Mesendoderm (in vitro differentiated cells): ENCODE results near the gene TUBB3.

Experiments used
- DNase-seq: peaks from one replicate; pipeline ENCODE4 v3.0.0; 2013
- H2AK5ac ChIP-seq: 2 replicates; pipeline ENCODE4 v1.6.1; 2013; ENCODE audit warnings: low read length, inconsistent platforms
- H2BK120ac ChIP-seq: 2 replicates; pipeline ENCODE4 v1.6.1; 2013; ENCODE audit warnings: low read depth, mild to moderate bottlenecking, low read length, moderate library complexity, mixed read lengths
- H2BK15ac ChIP-seq: replicated peaks from 2 replicates; pipeline ENCODE4 v1.6.1; 2013; ENCODE audit warnings: low read depth, mild to moderate bottlenecking, moderate library complexity
- H2BK5ac ChIP-seq: 2 replicates; pipeline ENCODE4 v1.6.1; 2013; ENCODE audit warnings: low read length, inconsistent platforms
- H3K18ac ChIP-seq: 2 replicates; pipeline ENCODE4 v1.6.1; 2013; ENCODE audit warnings: mild to moderate bottlenecking, low read length, mixed read lengths
- H3K23ac ChIP-seq: one replicate; pipeline ENCODE4 v1.6.1; 2013; ENCODE audit warnings: low read length
- H3K27ac ChIP-seq: 2 replicates; pipeline ENCODE4 v1.5.1; 2013; ENCODE audit warnings: low read depth, mild to moderate bottlenecking, inconsistent platforms, low read length, moderate library complexity
- H3K27me3 ChIP-seq: 2 replicates; pipeline ENCODE4 v1.6.1; 2013; ENCODE audit warnings: low read length, control low read depth, mild to moderate bottlenecking, inconsistent platforms; ENCODE audit not compliant: insufficient read depth, poor library complexity
- H3K36me3 ChIP-seq: 2 replicates; pipeline ENCODE4 v1.6.1; 2013; ENCODE audit warnings: low read length, inconsistent platforms; ENCODE audit not compliant: control insufficient read depth, insufficient read depth
- H3K4ac ChIP-seq: one replicate; pipeline ENCODE4 v1.6.1; 2013; ENCODE audit warnings: low read depth, mild to moderate bottlenecking, low read length, moderate library complexity
- H3K4me1 ChIP-seq: 2 replicates; pipeline ENCODE4 v1.6.1; 2013; ENCODE audit warnings: low read depth, low read length, inconsistent platforms; ENCODE audit not compliant: control insufficient read depth
- H3K4me2 ChIP-seq: 2 replicates; pipeline ENCODE4 v1.6.1; 2013; ENCODE audit warnings: low read length
- H3K4me3 ChIP-seq: 2 replicates; pipeline ENCODE4 v1.5.1; 2013; ENCODE audit warnings: mild to moderate bottlenecking, low read length
- H3K56ac ChIP-seq: one replicate; pipeline ENCODE4 v1.6.1; 2013; ENCODE audit warnings: low read length
- H3K79me1 ChIP-seq: 2 replicates; pipeline ENCODE4 v1.6.1; 2013; ENCODE audit warnings: low read length, inconsistent platforms
- H3K79me2 ChIP-seq: 2 replicates; pipeline ENCODE4 v1.6.1; 2013; ENCODE audit warnings: mild to moderate bottlenecking, low read length; ENCODE audit not compliant: control insufficient read depth, insufficient read depth
- H3K9ac ChIP-seq: 2 replicates; pipeline ENCODE4 v1.6.1; 2013; ENCODE audit warnings: low read length, inconsistent platforms
- H4K5ac ChIP-seq: one replicate; pipeline ENCODE4 v1.6.1; 2013; ENCODE audit warnings: low read length
- H4K8ac ChIP-seq: one replicate; pipeline ENCODE4 v1.6.1; 2013; ENCODE audit warnings: low read depth, mild to moderate bottlenecking, control low read depth, low read length, moderate library complexity
- WGBS: extraction: QIAGEN DNeasy Blood & Tissue Kit; methylation state at CpG from one replicate; pipeline ENCODE4 v1.1.7; 2013; ENCODE audit warnings: low lambda C conversion rate, missing lambda C conversion rate; ENCODE audit not compliant: insufficient coverage; ENCODE audit errors: extremely low coverage; 5-methylcytosine and 5-hydroxymethylcytosine counted together

Gene TUBB3

DNA sequence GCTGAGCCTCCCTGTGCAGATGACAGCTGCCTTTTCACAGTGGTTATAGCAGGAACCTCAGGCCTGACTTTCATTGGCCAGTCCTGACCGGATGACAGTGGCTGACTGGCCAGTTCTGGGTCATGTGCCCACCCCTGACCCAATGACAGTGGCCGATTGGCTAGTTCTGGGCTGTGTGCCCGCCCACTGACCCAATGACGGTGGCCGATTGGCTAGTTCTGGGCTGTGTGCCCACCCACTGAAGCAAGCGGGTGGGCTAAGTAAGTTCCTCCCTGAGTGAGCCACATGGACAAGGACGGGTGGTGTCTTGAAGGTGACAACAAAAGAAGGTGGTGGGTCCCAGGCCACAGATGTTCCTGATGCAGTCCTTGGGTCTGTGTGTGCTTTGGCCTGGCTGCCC lies 34.9 kb downstream of the TUBB3 start:
- H3K4ac ChIP-seq = no peak overlapping the region
- H3K27ac ChIP-seq = no peak overlapping the region
- peak; percentile 74 for DNase-seq
- no peak overlapping the region for H3K23ac ChIP-seq
- no CpG with 5 or more reads among the region's 7 CpGs for WGBS
- no peak overlapping the region for H2AK5ac ChIP-seq
- H4K5ac ChIP-seq = no peak overlapping the region
- H3K4me3 ChIP-seq = no peak overlapping the region
- no peak overlapping the region for H3K4me2 ChIP-seq
- peaks cover 1% of the 10 kb centered on the region for H3K36me3 ChIP-seq
- no peak overlapping the region for H3K9ac ChIP-seq
- no peak overlapping the region for H2BK120ac ChIP-seq
- H3K4me1 ChIP-seq = no peaks in the 10 kb centered on the region
- H4K8ac ChIP-seq = no peak overlapping the region
- H3K56ac ChIP-seq = no peak overlapping the region
- H3K18ac ChIP-seq = no peak overlapping the region
- H2BK15ac ChIP-seq = no peak overlapping the region
- H3K79me2 ChIP-seq = no peaks in the 10 kb centered on the region
- no peak overlapping the region for H2BK5ac ChIP-seq
- H3K27me3 ChIP-seq = no peaks in the 10 kb centered on the region
- H3K79me1 ChIP-seq = no peaks in the 10 kb centered on the region

DNA sequence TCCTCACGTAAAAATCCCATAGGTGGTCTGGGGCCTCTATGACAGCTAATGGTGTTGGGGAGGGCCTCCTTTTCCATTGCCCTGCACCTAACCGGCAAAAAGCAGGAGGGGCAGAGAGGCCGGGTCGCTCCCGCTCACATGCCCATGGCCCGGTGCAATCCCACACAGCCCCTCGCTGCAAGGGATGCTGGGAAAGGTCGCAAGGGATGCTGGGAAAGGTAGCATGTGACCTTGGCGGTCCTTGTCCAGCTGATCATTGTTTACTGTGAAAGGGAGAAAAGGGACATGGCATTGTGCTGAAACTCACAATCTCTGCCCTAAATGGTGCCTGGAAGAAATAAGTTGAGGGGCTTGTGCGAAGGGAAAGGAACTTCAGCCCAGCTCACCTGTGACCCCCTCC lies 35.5 kb downstream of the TUBB3 start:
- Histone ChIP-seq H3K9ac (no peak overlapping the region), H3K4me3 (no peak overlapping the region), H2BK5ac (no peak overlapping the region), H3K36me3 (peaks cover 1% of the 10 kb centered on the region), H4K8ac (no peak overlapping the region), H4K5ac (no peak overlapping the region), H3K4me1 (no peaks in the 10 kb centered on the region), H3K4me2 (no peak overlapping the region), H3K27me3 (no peaks in the 10 kb centered on the region), H3K56ac (no peak overlapping the region), H2BK120ac (no peak overlapping the region), H2BK15ac (no peak overlapping the region), H3K27ac (no peak overlapping the region), H3K4ac (no peak overlapping the region), H3K79me2 (no peaks in the 10 kb centered on the region), H2AK5ac (no peak overlapping the region), H3K79me1 (no peaks in the 10 kb centered on the region), H3K23ac (no peak overlapping the region), H3K18ac (no peak overlapping the region)
- whole genome bisulfite sequencing = no CpG with 5 or more reads among the region's 10 CpGs
- no peak for DNase-seq

DNA sequence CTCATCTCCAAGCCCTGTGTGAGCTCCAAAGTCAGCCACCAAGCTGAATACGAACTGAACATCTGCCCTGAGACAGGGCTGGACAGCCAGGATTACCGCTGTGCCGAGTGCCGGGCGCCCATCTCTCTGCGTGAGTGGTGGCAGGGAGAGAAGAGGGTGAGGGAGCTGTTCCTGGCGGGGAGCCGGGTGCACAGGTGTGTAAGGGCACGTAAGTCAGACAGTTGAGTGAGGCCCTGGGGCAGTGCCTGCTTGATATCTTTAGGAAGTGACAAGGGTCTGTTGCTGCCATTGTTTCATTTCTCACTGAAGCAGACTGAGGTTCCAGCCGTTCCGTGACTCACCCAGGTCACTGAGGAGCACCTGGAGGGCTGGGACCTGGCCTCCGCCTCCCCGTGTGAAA lies 37.8 kb downstream of the TUBB3 start:
- no CpG with 5 or more reads among the region's 13 CpGs for WGBS
- Histone ChIP-seq H3K56ac (no peak overlapping the region), H2AK5ac (no peak overlapping the region), H2BK5ac (no peak overlapping the region), H3K79me2 (no peaks in the 10 kb centered on the region), H3K4me3 (no peak overlapping the region), H2BK15ac (no peak overlapping the region), H3K18ac (no peak overlapping the region), H3K4me1 (no peaks in the 10 kb centered on the region), H3K23ac (no peak overlapping the region), H4K8ac (no peak overlapping the region), H3K27me3 (no peaks in the 10 kb centered on the region), H3K4me2 (no peak overlapping the region), H3K27ac (no peak overlapping the region), H3K36me3 (peaks cover 1% of the 10 kb centered on the region), H2BK120ac (no peak overlapping the region), H3K79me1 (no peaks in the 10 kb centered on the region), H3K9ac (no peak overlapping the region), H3K4ac (no peak overlapping the region), H4K5ac (no peak overlapping the region)
- no peak for DNase-seq

DNA sequence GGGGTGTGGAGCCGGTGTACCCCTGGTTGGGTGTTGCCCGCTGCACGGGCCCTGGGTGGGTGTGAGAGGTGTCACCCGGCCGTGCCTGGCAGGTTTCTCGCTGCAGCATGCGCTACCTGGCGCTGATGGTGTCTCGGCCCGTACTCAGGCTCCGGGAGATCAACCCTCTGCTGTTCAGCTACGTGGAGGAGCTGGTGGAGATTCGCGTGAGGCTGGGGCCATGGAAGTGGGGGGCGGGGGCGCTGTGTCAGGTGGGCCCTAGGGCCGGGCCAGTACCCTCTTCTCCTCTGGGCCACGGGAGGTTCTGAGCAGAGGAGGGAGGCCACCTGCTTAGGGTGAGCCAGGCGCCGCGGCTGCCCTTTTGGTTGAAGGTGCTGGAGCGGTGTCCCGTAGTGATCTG lies 38.8 kb downstream of the TUBB3 start:
- H3K18ac ChIP-seq = no peak overlapping the region
- no peak overlapping the region for H3K56ac ChIP-seq
- H3K9ac ChIP-seq = no peak overlapping the region
- no peaks in the 10 kb centered on the region for H3K79me2 ChIP-seq
- DNase-seq = no peak
- no peak overlapping the region for H3K27ac ChIP-seq
- H3K4me1 ChIP-seq = no peaks in the 10 kb centered on the region
- H2BK120ac ChIP-seq = no peak overlapping the region
- H3K23ac ChIP-seq = no peak overlapping the region
- H3K27me3 ChIP-seq = no peaks in the 10 kb centered on the region
- no peak overlapping the region for H3K4ac ChIP-seq
- no peak overlapping the region for H2BK5ac ChIP-seq
- H3K36me3 ChIP-seq = peaks cover 1% of the 10 kb centered on the region
- no peak overlapping the region for H2BK15ac ChIP-seq
- H4K5ac ChIP-seq = no peak overlapping the region
- WGBS = no CpG with 5 or more reads among the region's 23 CpGs
- H4K8ac ChIP-seq = no peak overlapping the region
- no peak overlapping the region for H2AK5ac ChIP-seq
- H3K4me2 ChIP-seq = no peak overlapping the region
- H3K4me3 ChIP-seq = no peak overlapping the region
- no peaks in the 10 kb centered on the region for H3K79me1 ChIP-seq

- Histone ChIP-seq H3K4me2 (no peak overlapping the region), H3K27ac (no peak overlapping the region), H3K4me3 (no peak overlapping the region), H3K79me2 (no peaks in the 10 kb centered on the region), H4K8ac (no peak overlapping the region), H2AK5ac (no peak overlapping the region), H3K56ac (no peak overlapping the region), H3K4ac (no peak overlapping the region), H3K36me3 (peaks cover 1% of the 10 kb centered on the region), H3K27me3 (no peaks in the 10 kb centered on the region), H3K9ac (no peak overlapping the region), H4K5ac (no peak overlapping the region), H3K79me1 (no peaks in the 10 kb centered on the region), H2BK120ac (no peak overlapping the region), H2BK15ac (no peak overlapping the region), H2BK5ac (no peak overlapping the region), H3K23ac (no peak overlapping the region), H3K18ac (no peak overlapping the region), H3K4me1 (no peaks in the 10 kb centered on the region)
- no CpG with 5 or more reads among the region's 26 CpGs for WGBS
- DNase-seq = no peak
Measured at GRCh38 chr16:89962754-89963498, 39.8 kb downstream of the TUBB3 start.

GRCh38 chr16:89964201-89964600 lies 41.1 kb downstream of the TUBB3 start:
- Histone ChIP-seq H3K36me3 (no peaks in the 10 kb centered on the region), H3K27ac (no peak overlapping the region), H3K79me1 (no peaks in the 10 kb centered on the region), H3K9ac (no peak overlapping the region), H3K4me3 (no peak overlapping the region), H4K8ac (no peak overlapping the region), H3K18ac (no peak overlapping the region), H3K23ac (no peak overlapping the region), H3K4me1 (no peaks in the 10 kb centered on the region), H2BK15ac (no peak overlapping the region), H3K4ac (no peak overlapping the region), H3K4me2 (no peak overlapping the region), H2AK5ac (no peak overlapping the region), H3K56ac (no peak overlapping the region), H4K5ac (no peak overlapping the region), H3K79me2 (no peaks in the 10 kb centered on the region), H3K27me3 (no peaks in the 10 kb centered on the region), H2BK120ac (no peak overlapping the region), H2BK5ac (no peak overlapping the region)
- DNase-seq = no peak
- WGBS = no CpG with 5 or more reads among the region's 25 CpGs
